Astrocyte of the spinal cord (primary cell): ENCODE data around the gene PDZD2.

ENCODE experiments used
- DNase-seq: peaks from one replicate; pipeline ENCODE4 v3.0.0; 2011; ENCODE audit warnings: low read depth, low spot score
- H3K4me3 ChIP-seq: 2 replicates; pipeline ENCODE4 v1.5.1; 2011; ENCODE audit warnings: low read depth, mild to moderate bottlenecking, low read length, moderate library complexity
- CTCF ChIP-seq: IDR thresholded peaks from 2 replicates; pipeline ENCODE4 v1.5.1; 2012; ENCODE audit warnings: low read depth, mild to moderate bottlenecking, low read length, inconsistent platforms
- in situ Hi-C: cut with HindIII; loops from 2 replicates; pipeline ENCODE4 v1.10.0; 2017; ENCODE audit warnings: low sequenced_read_pairs

The PDZD2 gene

DNA sequence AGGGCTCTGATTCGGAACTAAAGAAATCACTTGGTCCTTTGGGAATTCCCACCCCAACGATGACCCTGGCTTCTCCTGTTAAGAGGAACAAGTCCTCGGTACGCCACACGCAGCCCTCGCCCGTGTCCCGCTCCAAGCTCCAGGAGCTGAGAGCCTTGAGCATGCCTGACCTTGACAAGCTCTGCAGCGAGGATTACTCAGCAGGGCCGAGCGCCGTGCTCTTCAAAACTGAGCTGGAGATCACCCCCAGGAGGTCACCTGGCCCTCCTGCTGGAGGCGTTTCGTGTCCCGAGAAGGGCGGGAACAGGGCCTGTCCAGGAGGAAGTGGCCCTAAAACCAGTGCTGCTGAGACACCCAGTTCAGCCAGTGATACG is 451.8 kb downstream of the PDZD2 start:
- no peak for TF ChIP-seq CTCF
- no peak overlapping the region for H3K4me3 ChIP-seq
- DNase-seq, result no peak
- in situ Hi-C loops, result no loop called here

DNA sequence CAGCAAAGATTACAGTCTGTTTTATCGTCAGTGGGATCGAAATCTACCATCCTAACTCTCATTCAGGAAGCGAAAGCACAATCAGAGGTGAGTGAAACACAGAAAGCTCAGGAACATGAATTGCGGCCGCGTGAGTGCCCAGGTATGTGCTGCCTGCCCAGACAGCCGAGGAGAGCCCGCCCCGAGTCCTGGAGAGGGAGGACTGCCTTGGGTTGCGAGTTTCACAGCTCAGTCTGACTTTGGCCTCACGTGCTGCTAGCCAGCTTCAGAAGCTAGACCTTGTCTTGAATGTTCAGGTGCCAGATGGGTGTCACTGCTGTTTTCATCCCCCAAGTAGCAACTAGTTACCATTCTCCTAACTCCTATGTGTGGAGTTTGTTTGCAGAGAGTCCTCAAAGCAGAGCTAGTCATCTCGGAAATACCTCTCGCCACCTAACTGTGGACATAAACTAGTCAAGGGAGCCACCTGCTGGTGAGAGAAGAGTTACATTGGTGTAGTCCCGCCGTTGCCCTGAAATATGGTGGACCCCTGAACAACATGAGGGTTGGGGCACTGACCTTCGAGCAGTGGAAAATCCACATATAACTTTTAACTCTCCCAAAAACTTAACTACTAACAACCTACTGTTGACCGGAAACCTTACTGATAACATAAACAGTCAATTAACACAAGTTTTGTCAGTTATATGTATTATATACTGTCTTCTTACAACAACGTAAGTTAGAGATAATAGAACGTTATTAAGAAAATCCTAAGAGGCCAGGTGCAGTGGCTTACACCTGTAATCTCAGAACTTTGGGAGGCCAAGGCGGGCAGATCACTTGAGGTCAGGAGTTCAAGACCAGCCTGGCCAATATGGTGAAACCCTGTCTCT is 454.2 kb downstream of the PDZD2 start:
- in situ Hi-C loops, result no loop called here
- DNase-seq, result peak; percentile 79
- peak; percentile 75 for TF ChIP-seq CTCF
- no peak overlapping the region for H3K4me3 ChIP-seq

- no peak overlapping the region for H3K4me3 ChIP-seq
- TF ChIP-seq CTCF, result no peak
- no peak for DNase-seq
- in situ Hi-C loops, result no loop called here
Measured at GRCh38 chr5:32094691-32095090, 455.8 kb downstream of the PDZD2 start.

DNA sequence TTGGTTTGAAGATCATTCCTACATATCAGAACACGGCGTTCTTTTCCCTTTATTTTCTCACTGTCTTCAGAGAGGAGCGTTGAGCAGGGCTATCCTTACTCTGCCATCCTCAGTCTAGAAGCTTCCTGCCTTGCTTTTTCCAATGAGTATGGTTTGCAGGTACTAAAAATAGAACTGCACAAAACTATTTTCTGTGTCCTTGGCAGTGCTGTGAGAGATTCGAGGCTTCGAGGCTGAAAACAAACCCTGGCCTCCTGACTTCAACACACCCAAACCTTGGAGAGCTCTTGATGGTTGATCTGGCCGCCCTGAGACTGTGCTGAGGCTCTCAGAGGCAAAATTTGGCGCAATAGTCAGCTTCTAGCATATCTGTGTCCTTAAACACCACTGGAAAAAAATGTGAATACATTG is 456.3 kb downstream of the PDZD2 start:
- peak; percentile 34 for DNase-seq
- TF ChIP-seq CTCF, result no peak
- in situ Hi-C loops, result no loop called here
- no peak overlapping the region for H3K4me3 ChIP-seq

- peak; percentile 29 for DNase-seq
- TF ChIP-seq CTCF, result no peak
- in situ Hi-C loops, result no loop called here
Measured at GRCh38 chr5:32096891-32097595, 458.1 kb downstream of the PDZD2 start.

DNA sequence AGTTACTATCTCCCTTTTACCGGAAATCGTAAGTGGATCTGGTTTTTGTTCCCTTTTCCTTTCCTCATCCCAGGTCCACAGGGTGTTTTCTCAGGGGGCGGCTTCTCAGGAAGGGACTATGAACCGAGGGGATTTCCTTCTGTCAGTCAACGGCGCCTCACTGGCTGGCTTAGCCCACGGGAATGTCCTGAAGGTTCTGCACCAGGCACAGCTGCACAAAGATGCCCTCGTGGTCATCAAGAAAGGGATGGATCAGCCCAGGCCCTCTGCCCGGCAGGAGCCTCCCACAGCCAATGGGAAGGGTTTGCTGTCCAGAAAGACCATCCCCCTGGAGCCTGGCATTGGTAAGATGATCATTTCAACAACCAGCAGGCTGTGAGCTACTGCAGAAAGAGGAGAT is 459.4 kb downstream of the PDZD2 start:
- no peak for TF ChIP-seq CTCF
- in situ Hi-C loops, result no loop called here
- H3K4me3 ChIP-seq, result no peak overlapping the region
- DNase-seq, result no peak

More at GRCh38 chr5:32096891-32097595, 458.1 kb downstream of the PDZD2 start:
- H3K4me3 ChIP-seq, result no peak overlapping the region
